Hepatocyte (in vitro differentiated cells): ENCODE data around the gene PPP1R15A.
"Not testable (repeated sequence)": the region's sequence is repeated elsewhere in the genome, so short reads cannot be mapped to it uniquely, and the experiment has no call there.

ENCODE experiments used
- CTCF ChIP-seq: fragments of 200-600 bp; sonication (generic); IDR thresholded peaks from 2 replicates; pipeline ENCODE4 v1.5.1; 2016; ENCODE audit warnings: antibody characterized with exemption, mild to moderate bottlenecking; ENCODE audit not compliant: poor library complexity
- EZH2 ChIP-seq: fragments of 200-600 bp; sonication (generic); IDR thresholded peaks from 2 replicates; pipeline ENCODE4 v1.6.1; 2016; ENCODE audit warnings: antibody characterized with exemption, mild to moderate bottlenecking, borderline replicate concordance
- EZH2phosphoT487 ChIP-seq: fragments of 200-600 bp; sonication (generic); IDR thresholded peaks from one replicate; pipeline ENCODE4 v1.6.1; 2018; ENCODE audit warnings: antibody characterized with exemption, mild to moderate bottlenecking, low read depth, moderate library complexity; ENCODE audit not compliant: unreplicated experiment, severe bottlenecking

GRCh38 chr19:48899386-48899749 lies 27.1 kb downstream of the PPP1R15A start:
- not testable (repeated sequence) for TF ChIP-seq CTCF, EZH2, EZH2phosphoT487
